ENCODE data around the gene COL25A1. TPM values are rescaled to one million over a fixed set of nuclear protein-coding genes. Genes with fewer than 3 reads are reported as not detected.

The COL25A1 gene
- total RNA-seq, 1 experiment from 2014 or later: 8.8 TPM

GRCh38 chr4:109155682-109156283 is 146.7 kb downstream of the COL25A1 start:
- CTCF ChIA-PET: no interaction called here
- no peak overlapping the region for H3K27ac ChIP-seq (ENCODE audit: low read depth, low read length, poor library complexity, severe bottlenecking)
- H3K27me3 ChIP-seq (replicated peaks; ENCODE audit: insufficient read depth, low read depth, low read length, poor library complexity): no peaks in the 10 kb centered on the region
- POLR2A ChIA-PET (ENCODE audit: low non-redundant PET): no interaction called here
- DNase-seq (ENCODE audit: low spot score): no peak
- H3K36me3 ChIP-seq (ENCODE audit: insufficient read depth, low read length, poor library complexity, severe bottlenecking): no peaks in the 10 kb centered on the region
- peaks cover 12% of the 10 kb centered on the region for H3K4me1 ChIP-seq (ENCODE audit: insufficient read depth, low read length, poor library complexity, severe bottlenecking)
- no peak overlapping the region for H3K4me3 ChIP-seq (ENCODE audit: low read depth, low read length, poor library complexity, severe bottlenecking)
- TF ChIP-seq CTCF (conservative IDR thresholded peaks at IDR 0.05; ENCODE audit: low read depth, low read length): no peak
- no peak for TF ChIP-seq EZH2 (IDR thresholded peaks at IDR 0.05; ENCODE audit: borderline replicate concordance, low read depth, low read length, poor library complexity, severe bottlenecking)
- intact Hi-C loops (cut with micrococcal nuclease; ENCODE audit: unreplicated experiment): no loop called here
- no TSS peak for BruUV-seq (replicated peaks)
- H3K9me3 ChIP-seq (ENCODE audit: low read depth, low read length, poor library complexity, severe bottlenecking): no peaks in the 10 kb centered on the region

GRCh38 chr4:109155084-109155483 is 147.4 kb downstream of the COL25A1 start:
- Histone ChIP-seq H3K9me3 (ENCODE audit: low read depth, low read length, poor library complexity, severe bottlenecking) (no peaks in the 10 kb centered on the region), H3K27ac (ENCODE audit: low read depth, low read length, poor library complexity, severe bottlenecking) (no peak overlapping the region), H3K36me3 (ENCODE audit: insufficient read depth, low read length, poor library complexity, severe bottlenecking) (no peaks in the 10 kb centered on the region), H3K4me3 (ENCODE audit: low read depth, low read length, poor library complexity, severe bottlenecking) (no peak overlapping the region), H3K27me3 (replicated peaks; ENCODE audit: insufficient read depth, low read depth, low read length, poor library complexity) (no peaks in the 10 kb centered on the region), H3K4me1 (ENCODE audit: insufficient read depth, low read length, poor library complexity, severe bottlenecking) (peaks cover 12% of the 10 kb centered on the region)
- TF ChIP-seq CTCF (conservative IDR thresholded peaks at IDR 0.05; ENCODE audit: low read depth, low read length): no peak
- TF ChIP-seq EZH2 (IDR thresholded peaks at IDR 0.05; ENCODE audit: borderline replicate concordance, low read depth, low read length, poor library complexity, severe bottlenecking): no peak
- BruUV-seq (replicated peaks): no TSS peak
- ChIA-PET CTCF (no interaction called here), POLR2A (ENCODE audit: low non-redundant PET) (no interaction called here)
- intact Hi-C loops (cut with micrococcal nuclease; ENCODE audit: unreplicated experiment): no loop called here
- DNase-seq (ENCODE audit: low spot score): no peak

DNA sequence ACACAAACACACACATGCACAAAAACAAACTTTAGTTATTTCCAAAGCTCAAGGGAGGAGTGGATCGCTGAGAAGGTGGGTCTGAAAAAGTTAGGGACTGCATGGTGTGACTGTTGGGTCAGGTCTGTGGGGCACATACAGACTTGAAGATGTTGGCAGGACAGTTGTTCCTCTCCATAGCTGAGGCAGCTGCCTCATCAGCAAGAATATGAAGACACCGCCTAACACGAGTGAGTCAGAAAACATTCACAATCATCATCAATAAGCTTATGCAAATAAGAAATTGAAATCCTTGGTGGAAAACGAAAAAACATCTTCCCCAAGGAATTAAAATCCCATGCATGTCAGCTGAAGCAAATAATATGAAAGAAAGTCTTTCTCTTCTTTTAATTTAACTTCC is 148.0 kb downstream of the COL25A1 start:
- ChIA-PET CTCF (no interaction called here), POLR2A (ENCODE audit: low non-redundant PET) (no interaction called here)
- H3K27ac ChIP-seq (ENCODE audit: low read depth, low read length, poor library complexity, severe bottlenecking): no peak overlapping the region
- intact Hi-C loops (cut with micrococcal nuclease; ENCODE audit: unreplicated experiment): no loop called here
- H3K4me1 ChIP-seq (ENCODE audit: insufficient read depth, low read length, poor library complexity, severe bottlenecking): peaks cover 12% of the 10 kb centered on the region
- TF ChIP-seq CTCF (conservative IDR thresholded peaks at IDR 0.05; ENCODE audit: low read depth, low read length): no peak
- no peak for TF ChIP-seq EZH2 (IDR thresholded peaks at IDR 0.05; ENCODE audit: borderline replicate concordance, low read depth, low read length, poor library complexity, severe bottlenecking)
- no peak overlapping the region for H3K4me3 ChIP-seq (ENCODE audit: low read depth, low read length, poor library complexity, severe bottlenecking)
- H3K9me3 ChIP-seq (ENCODE audit: low read depth, low read length, poor library complexity, severe bottlenecking): no peaks in the 10 kb centered on the region
- no peaks in the 10 kb centered on the region for H3K36me3 ChIP-seq (ENCODE audit: insufficient read depth, low read length, poor library complexity, severe bottlenecking)
- DNase-seq (ENCODE audit: low spot score): no peak
- no TSS peak for BruUV-seq (replicated peaks)
- H3K27me3 ChIP-seq (replicated peaks; ENCODE audit: insufficient read depth, low read depth, low read length, poor library complexity): no peaks in the 10 kb centered on the region
